ENCODE measurements around the gene KBTBD12. TPM values are rescaled to one million over a fixed set of nuclear protein-coding genes. Genes with fewer than 3 reads are reported as not detected.
A peak's percentile ranks its signal among the peaks of the same experiment; 100 is the strongest.

KBTBD12 gene
- total RNA-seq, 1 donor from 2014 or later = not detected

GRCh38 chr3:127953091-127954035 lies 38.3 kb downstream of the KBTBD12 start:
- peak in 1 of 2 donors; percentile 21 for DNase-seq (ENCODE audit: low read depth in 2 of 2)

- no peak for DNase-seq (ENCODE audit: low read depth in 2 of 2)
These were observed 39.6 kb downstream of the KBTBD12 start for GRCh38 chr3:127954640-127955039.

GRCh38 chr3:127955728-127956127 lies 40.7 kb downstream of the KBTBD12 start:
- no peak for DNase-seq (ENCODE audit: low read depth in 2 of 2)

GRCh38 chr3:127959041-127959440 lies 44.0 kb downstream of the KBTBD12 start:
- DNase-seq (ENCODE audit: low read depth in 2 of 2) = no peak

GRCh38 chr3:127959873-127960272 lies 44.8 kb downstream of the KBTBD12 start:
- DNase-seq (ENCODE audit: low read depth in 2 of 2) = peak; percentile 6 to 37

GRCh38 chr3:127960421-127960965 lies 45.5 kb downstream of the KBTBD12 start:
- DNase-seq (ENCODE audit: low read depth in 2 of 2) = no peak

- no peak for DNase-seq (ENCODE audit: low read depth in 2 of 2)
These were observed 46.1 kb downstream of the KBTBD12 start for GRCh38 chr3:127961124-127961523.

GRCh38 chr3:127961963-127962362 lies 46.9 kb downstream of the KBTBD12 start:
- DNase-seq (ENCODE audit: low read depth in 2 of 2) = peak in 1 of 2 donors; percentile 3

GRCh38 chr3:127962937-127963336 lies 47.9 kb downstream of the KBTBD12 start:
- DNase-seq (ENCODE audit: low read depth in 2 of 2) = no peak

GRCh38 chr3:127964053-127964452 lies 49.0 kb downstream of the KBTBD12 start:
- DNase-seq (ENCODE audit: low read depth in 2 of 2) = no peak

GRCh38 chr3:127964816-127965215 lies 49.8 kb downstream of the KBTBD12 start:
- no peak for DNase-seq (ENCODE audit: low read depth in 2 of 2)

- no peak for DNase-seq (ENCODE audit: low read depth in 2 of 2)
These were observed 52.3 kb downstream of the KBTBD12 start for GRCh38 chr3:127967316-127967715.

- DNase-seq (ENCODE audit: low read depth in 2 of 2) = peak; percentile 34 to 52
These were observed 56.0 kb downstream of the KBTBD12 start for GRCh38 chr3:127970966-127971592.

- DNase-seq (ENCODE audit: low read depth in 2 of 2) = no peak
These were observed 59.2 kb downstream of the KBTBD12 start for GRCh38 chr3:127974226-127974625.

- no peak for DNase-seq (ENCODE audit: low read depth in 2 of 2)
These were observed 60.4 kb downstream of the KBTBD12 start for GRCh38 chr3:127975153-127976029.

- no peak for DNase-seq (ENCODE audit: low read depth in 2 of 2)
These were observed 63.6 kb downstream of the KBTBD12 start for GRCh38 chr3:127978636-127979035.

GRCh38 chr3:127979473-127979872 lies 64.4 kb downstream of the KBTBD12 start:
- no peak for DNase-seq (ENCODE audit: low read depth in 2 of 2)

- no peak for DNase-seq (ENCODE audit: low read depth in 2 of 2)
These were observed 66.1 kb downstream of the KBTBD12 start for GRCh38 chr3:127981097-127981496.

- DNase-seq (ENCODE audit: low read depth in 2 of 2) = no peak
These were observed 67.1 kb downstream of the KBTBD12 start for GRCh38 chr3:127982155-127982554.

GRCh38 chr3:127984241-127984975 lies 69.4 kb downstream of the KBTBD12 start:
- no peak for DNase-seq (ENCODE audit: low read depth in 2 of 2)

GRCh38 chr3:127985216-127985615 lies 70.2 kb downstream of the KBTBD12 start:
- no peak for DNase-seq (ENCODE audit: low read depth in 2 of 2)

Measured in dermis microvascular lymphatic vessel endothelial cell (primary cell).